Upper lobe of right lung (tissue), 1 donor: ENCODE results near the gene RIOK1. TPM values are rescaled to one million over a fixed set of nuclear protein-coding genes. Genes with fewer than 3 reads are reported as not detected.

Source experiments
- ATAC-seq: fragments of 200-7000 bp; cut with Tn5 transposase; one replicate; pipeline ENCODE4 v1.9.1; 2020; ENCODE audit warnings: mild to moderate bottlenecking, moderate library complexity
- DNase-seq: peaks from one replicate; pipeline ENCODE4 v3.0.0-alpha.2; 2020
- H3K27ac ChIP-seq: fragments of 200-600 bp; one replicate; pipeline ENCODE4 v1.8.0; 2022
- H3K27me3 ChIP-seq: fragments of 200-600 bp; one replicate; pipeline ENCODE4 v1.8.0; 2022; ENCODE audit warnings: mild to moderate bottlenecking
- H3K36me3 ChIP-seq: fragments of 200-600 bp; one replicate; pipeline ENCODE4 v1.8.0; 2022
- H3K4me1 ChIP-seq: fragments of 200-600 bp; one replicate; pipeline ENCODE4 v1.8.0; 2022
- H3K4me3 ChIP-seq: fragments of 200-600 bp; one replicate; pipeline ENCODE4 v1.8.0; 2022; ENCODE audit warnings: mild to moderate bottlenecking
- H3K9me3 ChIP-seq: fragments of 200-600 bp; one replicate; pipeline ENCODE4 v1.8.0; 2022
- intact Hi-C: fragments of 100-400 bp; cut with DNase I; formaldehyde crosslinking; loops from one replicate; pipeline ENCODE4 v1.11.0; 2022
- total RNA-seq: library from RNA; stranded (reverse); fragmentation: NEBNext Ultra II Directional; extraction: Animal tissue kit (Norgen Biotek cat#: 25700); gene quantifications from one replicate; pipeline ENCODE4 v1.2.1, GENCODE V29; 2021
- TF ChIP-seq, protein P1 (sequence below): fragments of 200-600 bp; IDR thresholded peaks from one replicate; pipeline ENCODE4 v1.8.0; 2022; ENCODE audit warnings: antibody characterized with exemption
- donor health status: DM: no; HTN: yes; CAD: no; lungs with severe emphysema.

RIOK1 gene
- total RNA-seq, 1 donor from 2014 or later = 18.4 TPM

DNA sequence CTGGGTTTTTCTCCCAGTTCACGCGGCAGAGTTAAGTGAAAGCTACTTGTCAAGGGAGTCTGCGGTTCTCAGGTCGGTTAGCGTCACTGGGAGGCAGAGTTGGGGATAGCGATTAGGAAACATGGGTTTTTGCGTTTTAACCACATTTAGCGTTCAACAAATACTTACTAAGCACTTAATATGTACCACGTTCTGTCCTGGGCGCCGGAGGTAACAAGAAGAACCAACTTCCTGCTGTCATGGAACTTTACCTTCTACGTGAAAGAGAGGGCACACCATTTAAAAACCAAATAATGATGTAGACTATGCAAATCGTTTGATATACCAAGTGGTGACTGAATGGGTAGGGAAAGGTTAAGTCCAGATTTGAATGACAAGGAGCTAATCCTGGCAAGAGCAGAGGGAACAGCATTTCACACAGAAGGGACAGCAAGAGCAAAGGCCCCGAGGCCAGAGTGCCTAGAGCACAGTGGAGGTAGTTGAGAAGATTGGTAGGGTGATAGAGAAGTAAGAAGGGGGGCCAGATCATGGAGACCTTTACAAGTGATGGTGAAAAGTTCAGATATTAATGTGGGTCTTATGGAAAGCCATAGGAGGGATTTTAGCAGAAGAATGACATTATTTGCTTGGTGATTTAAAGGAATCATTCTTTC, 744 bp downstream of the RIOK1 start:
- H3K9me3 ChIP-seq = no peaks in the 10 kb centered on the region
- peak overlapping the region; percentile 75 for H3K4me3 ChIP-seq
- TF ChIP-seq, protein P1, sequence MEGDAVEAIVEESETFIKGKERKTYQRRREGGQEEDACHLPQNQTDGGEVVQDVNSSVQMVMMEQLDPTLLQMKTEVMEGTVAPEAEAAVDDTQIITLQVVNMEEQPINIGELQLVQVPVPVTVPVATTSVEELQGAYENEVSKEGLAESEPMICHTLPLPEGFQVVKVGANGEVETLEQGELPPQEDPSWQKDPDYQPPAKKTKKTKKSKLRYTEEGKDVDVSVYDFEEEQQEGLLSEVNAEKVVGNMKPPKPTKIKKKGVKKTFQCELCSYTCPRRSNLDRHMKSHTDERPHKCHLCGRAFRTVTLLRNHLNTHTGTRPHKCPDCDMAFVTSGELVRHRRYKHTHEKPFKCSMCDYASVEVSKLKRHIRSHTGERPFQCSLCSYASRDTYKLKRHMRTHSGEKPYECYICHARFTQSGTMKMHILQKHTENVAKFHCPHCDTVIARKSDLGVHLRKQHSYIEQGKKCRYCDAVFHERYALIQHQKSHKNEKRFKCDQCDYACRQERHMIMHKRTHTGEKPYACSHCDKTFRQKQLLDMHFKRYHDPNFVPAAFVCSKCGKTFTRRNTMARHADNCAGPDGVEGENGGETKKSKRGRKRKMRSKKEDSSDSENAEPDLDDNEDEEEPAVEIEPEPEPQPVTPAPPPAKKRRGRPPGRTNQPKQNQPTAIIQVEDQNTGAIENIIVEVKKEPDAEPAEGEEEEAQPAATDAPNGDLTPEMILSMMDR = no peak
- H3K4me1 ChIP-seq = peaks cover 24% of the 10 kb centered on the region
- intact Hi-C loops = no loop called here
- ATAC-seq (no peak), DNase-seq (no peak)
- H3K27ac ChIP-seq = peak overlapping the region; percentile 90
- H3K36me3 ChIP-seq = peaks cover 20% of the 10 kb centered on the region
- H3K27me3 ChIP-seq = no peaks in the 10 kb centered on the region

DNA sequence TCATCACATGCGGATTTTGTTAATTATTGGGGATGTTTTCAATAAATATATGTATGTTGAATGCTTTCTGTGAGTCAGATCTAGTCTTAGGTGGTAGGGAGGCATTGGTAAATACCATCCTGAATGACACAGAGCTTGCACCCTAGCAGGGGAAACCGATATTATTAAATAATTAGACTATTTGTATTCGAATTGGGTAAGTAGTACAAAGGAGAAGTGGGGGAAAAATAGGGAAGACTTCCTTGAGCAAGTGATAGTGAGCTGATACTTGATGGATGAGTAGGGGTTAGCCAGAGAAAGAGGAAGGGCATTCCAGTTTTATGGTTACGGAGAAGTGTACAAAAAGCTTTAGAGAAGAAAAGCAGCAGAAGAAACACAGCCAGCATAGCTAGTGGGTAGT, 1.5 kb downstream of the RIOK1 start:
- H3K9me3 ChIP-seq = no peaks in the 10 kb centered on the region
- TF ChIP-seq, protein P1 = no peak
- H3K27me3 ChIP-seq = no peaks in the 10 kb centered on the region
- no peak for DNase-seq
- ATAC-seq = no peak
- peak overlapping the region; percentile 75 for H3K4me3 ChIP-seq
- H3K4me1 ChIP-seq = peaks cover 24% of the 10 kb centered on the region
- peaks cover 27% of the 10 kb centered on the region for H3K36me3 ChIP-seq
- intact Hi-C loops = no loop called here
- H3K27ac ChIP-seq = no peak overlapping the region

DNA sequence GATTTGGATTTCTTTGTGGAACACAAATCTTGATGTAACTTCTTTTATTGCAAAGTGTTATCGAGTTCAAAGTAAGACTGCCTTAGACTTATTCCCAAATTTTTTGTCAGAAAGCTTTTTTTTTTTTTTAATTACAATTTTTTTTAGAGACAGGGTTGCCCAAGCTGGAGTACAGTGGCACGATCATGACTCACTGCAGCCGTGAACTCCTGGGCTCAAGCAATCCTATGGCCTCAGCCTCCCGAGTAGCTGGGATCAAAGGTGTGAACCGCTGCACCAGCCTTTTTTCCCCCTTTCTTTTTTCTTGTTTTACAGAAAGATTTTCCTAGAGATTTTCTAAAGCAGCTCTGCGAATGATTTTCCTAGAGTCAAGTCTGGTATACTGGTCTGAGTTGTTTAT, 2.8 kb downstream of the RIOK1 start:
- H3K4me1 ChIP-seq = peaks cover 24% of the 10 kb centered on the region
- H3K4me3 ChIP-seq = no peak overlapping the region
- no peak overlapping the region for H3K27ac ChIP-seq
- intact Hi-C loops = no loop called here
- TF ChIP-seq, protein P1 = no peak
- ATAC-seq = no peak
- peaks cover 40% of the 10 kb centered on the region for H3K36me3 ChIP-seq
- DNase-seq = no peak
- no peaks in the 10 kb centered on the region for H3K27me3 ChIP-seq
- H3K9me3 ChIP-seq = no peaks in the 10 kb centered on the region

DNA sequence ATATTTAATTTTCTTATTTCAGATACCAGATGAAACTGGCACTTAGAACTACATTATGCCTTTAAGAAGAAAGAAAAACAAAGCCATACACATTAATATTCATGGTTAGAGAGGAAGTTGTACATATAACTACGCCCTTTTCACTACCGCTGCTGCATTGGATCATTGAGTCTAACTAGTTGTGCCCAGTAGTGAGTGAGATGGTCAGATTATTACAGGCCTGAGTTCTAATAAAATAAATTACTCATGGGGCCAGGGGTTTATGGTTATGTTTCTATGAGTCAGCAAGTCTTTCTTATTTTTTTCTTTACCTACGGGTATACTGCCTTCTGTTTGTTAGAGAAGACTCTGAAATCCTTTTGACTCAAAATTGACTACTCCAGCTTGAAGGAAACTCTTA, 11.5 kb downstream of the RIOK1 start:
- Histone ChIP-seq H3K9me3 (no peaks in the 10 kb centered on the region), H3K4me3 (no peak overlapping the region), H3K36me3 (peaks cover 88% of the 10 kb centered on the region), H3K27ac (no peak overlapping the region), H3K27me3 (no peaks in the 10 kb centered on the region), H3K4me1 (no peaks in the 10 kb centered on the region)
- TF ChIP-seq, protein P1 = no peak
- DNase-seq = no peak
- intact Hi-C loops = loop anchor here (10.0 kb wide), 1 partner anchor 204 kb away; no protein-coding TSS in a partner anchor
- peak; percentile 50 for ATAC-seq

DNA sequence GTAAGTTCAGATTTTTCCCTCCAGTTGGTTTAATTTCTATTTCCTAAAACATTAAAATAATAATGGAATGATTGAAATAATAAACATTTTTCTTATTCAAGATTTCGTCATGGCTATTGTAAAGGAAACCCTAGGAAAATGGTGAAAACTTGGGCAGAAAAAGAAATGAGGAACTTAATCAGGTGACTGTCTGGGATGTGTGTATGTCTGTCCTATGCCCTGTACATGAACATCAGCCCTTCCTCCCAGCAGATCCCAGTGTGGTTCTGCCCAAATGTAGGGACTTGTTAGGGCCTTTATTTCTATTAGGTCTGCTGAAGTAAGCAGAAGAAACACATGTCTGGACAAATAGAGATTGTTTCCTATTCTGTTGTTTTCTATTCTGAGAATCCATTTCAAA, 13.1 kb downstream of the RIOK1 start:
- DNase-seq = no peak
- H3K36me3 ChIP-seq = peaks cover 88% of the 10 kb centered on the region

More for the DNA sequence above, 13.1 kb downstream of the RIOK1 start:
- H3K4me1 ChIP-seq = no peaks in the 10 kb centered on the region
- intact Hi-C loops = loop anchor here (10.0 kb wide), 1 partner anchor 202 kb away; no protein-coding TSS in a partner anchor
- H3K4me3 ChIP-seq = no peak overlapping the region
- ATAC-seq = peak; percentile 79
- H3K27me3 ChIP-seq = no peaks in the 10 kb centered on the region
- TF ChIP-seq, protein P1 = no peak
- peak overlapping the region; percentile 28 for H3K27ac ChIP-seq
- no peaks in the 10 kb centered on the region for H3K9me3 ChIP-seq
